GM18951 (cell line): ENCODE measurements around the gene IFT20.

ENCODE experiments used
- POLR2A ChIP-seq: IDR thresholded peaks from 4 replicates; pipeline ENCODE4 v1.6.1; 2011; ENCODE audit warnings: mild to moderate bottlenecking; ENCODE audit not compliant: insufficient read length, insufficient read depth; ENCODE audit errors: extremely low read depth
- in situ Hi-C: fragments of 300-500 bp; cut with MboI; formaldehyde crosslinking; loops from one replicate; pipeline ENCODE4 v1.12.0; 2022; ENCODE audit warnings: low sequenced_read_pairs, mixed read lengths, inconsistent platforms; ENCODE audit not compliant: unreplicated experiment

IFT20 gene

GRCh38 chr17:28324267-28324745 lies 11.0 kb downstream of the IFT20 start:
- in situ Hi-C loops = no loop called here
- TF ChIP-seq POLR2A = no peak

GRCh38 chr17:28320215-28321061 lies 14.8 kb downstream of the IFT20 start:
- in situ Hi-C loops = no loop called here

GRCh38 chr17:28319598-28319935 lies 15.7 kb downstream of the IFT20 start:
- TF ChIP-seq POLR2A = no peak
- in situ Hi-C loops = no loop called here

More at GRCh38 chr17:28320215-28321061, 14.8 kb downstream of the IFT20 start:
- no peak for TF ChIP-seq POLR2A

- in situ Hi-C loops = no loop called here
- peak; percentile 69 for TF ChIP-seq POLR2A
Measured at GRCh38 chr17:28318759-28319597, 16.3 kb downstream of the IFT20 start, which contains the start of gene TMEM97. Gene TMEM97 (plus strand): TSS chr17:28319200. CDS start chr17:28319240, 40 bp downstream.

- in situ Hi-C loops = no loop called here
- no peak for TF ChIP-seq POLR2A
Measured at GRCh38 chr17:28317966-28318758, 17.1 kb downstream of the IFT20 start.

- in situ Hi-C loops = no loop called here
- no peak for TF ChIP-seq POLR2A
Measured at GRCh38 chr17:28317099-28317965, 17.9 kb downstream of the IFT20 start.

- in situ Hi-C loops = no loop called here
- TF ChIP-seq POLR2A = no peak
Measured at GRCh38 chr17:28315846-28316705, 19.2 kb downstream of the IFT20 start.

- in situ Hi-C loops = no loop called here
- no peak for TF ChIP-seq POLR2A
Measured at GRCh38 chr17:28313841-28314240, 21.4 kb downstream of the IFT20 start.

- no peak for TF ChIP-seq POLR2A
- in situ Hi-C loops = no loop called here
Measured at GRCh38 chr17:28306954-28307401, 28.3 kb downstream of the IFT20 start.

- TF ChIP-seq POLR2A = no peak
- in situ Hi-C loops = no loop called here
Measured at GRCh38 chr17:28298449-28298848, 36.8 kb downstream of the IFT20 start.
